HEK293T (cell line): ENCODE results near the gene SUSD3.

Source experiments
- ARNT ChIP-seq: fragments of 450-650 bp; IDR thresholded peaks from 2 replicates; pipeline ENCODE4 v1.6.1; 2017; ENCODE audit warnings: mild to moderate bottlenecking
- BHLHE40 ChIP-seq: fragments of 450-650 bp; IDR thresholded peaks from 2 replicates; pipeline ENCODE4 v1.6.1; 2016; ENCODE audit warnings: mild to moderate bottlenecking, moderate library complexity, borderline replicate concordance
- CTBP1 ChIP-seq: fragments of 450-650 bp; IDR thresholded peaks from 2 replicates; pipeline ENCODE4 v1.6.1; 2016; ENCODE audit warnings: borderline replicate concordance
- ELF4 ChIP-seq: fragments of 450-650 bp; IDR thresholded peaks from 2 replicates; pipeline ENCODE4 v1.6.1; 2017; ENCODE audit warnings: antibody characterized with exemption
- FOXA1 ChIP-seq: fragments of 450-650 bp; IDR thresholded peaks from 2 replicates; pipeline ENCODE4 v1.6.1; 2016; ENCODE audit warnings: mild to moderate bottlenecking
- FOXK2 ChIP-seq: fragments of 450-650 bp; IDR thresholded peaks from 2 replicates; pipeline ENCODE4 v1.6.1; 2016; ENCODE audit warnings: mild to moderate bottlenecking
- FOXM1 ChIP-seq: fragments of 450-650 bp; IDR thresholded peaks from 2 replicates; pipeline ENCODE4 v1.6.1; 2017; ENCODE audit warnings: mild to moderate bottlenecking, borderline replicate concordance
- HDGF ChIP-seq: fragments of 450-650 bp; IDR thresholded peaks from 2 replicates; pipeline ENCODE4 v1.6.1; 2017; ENCODE audit warnings: antibody characterized with exemption, borderline replicate concordance
- NFRKB ChIP-seq: fragments of 450-650 bp; IDR thresholded peaks from 2 replicates; pipeline ENCODE4 v1.6.1; 2016; ENCODE audit warnings: mild to moderate bottlenecking, moderate library complexity
- SP1 ChIP-seq: fragments of 450-650 bp; IDR thresholded peaks from 2 replicates; pipeline ENCODE4 v1.6.1; 2017
- SUZ12 ChIP-seq: fragments of 450-650 bp; IDR thresholded peaks from 2 replicates; pipeline ENCODE4 v1.6.1; 2016; ENCODE audit warnings: mild to moderate bottlenecking
- TARDBP ChIP-seq: fragments of 450-650 bp; IDR thresholded peaks from 2 replicates; pipeline ENCODE4 v1.6.1; 2016
- TF ChIP-seq, protein P1 (sequence below): fragments of 450-650 bp; IDR thresholded peaks from 2 replicates; pipeline ENCODE4 v1.6.1; 2016

DNA sequence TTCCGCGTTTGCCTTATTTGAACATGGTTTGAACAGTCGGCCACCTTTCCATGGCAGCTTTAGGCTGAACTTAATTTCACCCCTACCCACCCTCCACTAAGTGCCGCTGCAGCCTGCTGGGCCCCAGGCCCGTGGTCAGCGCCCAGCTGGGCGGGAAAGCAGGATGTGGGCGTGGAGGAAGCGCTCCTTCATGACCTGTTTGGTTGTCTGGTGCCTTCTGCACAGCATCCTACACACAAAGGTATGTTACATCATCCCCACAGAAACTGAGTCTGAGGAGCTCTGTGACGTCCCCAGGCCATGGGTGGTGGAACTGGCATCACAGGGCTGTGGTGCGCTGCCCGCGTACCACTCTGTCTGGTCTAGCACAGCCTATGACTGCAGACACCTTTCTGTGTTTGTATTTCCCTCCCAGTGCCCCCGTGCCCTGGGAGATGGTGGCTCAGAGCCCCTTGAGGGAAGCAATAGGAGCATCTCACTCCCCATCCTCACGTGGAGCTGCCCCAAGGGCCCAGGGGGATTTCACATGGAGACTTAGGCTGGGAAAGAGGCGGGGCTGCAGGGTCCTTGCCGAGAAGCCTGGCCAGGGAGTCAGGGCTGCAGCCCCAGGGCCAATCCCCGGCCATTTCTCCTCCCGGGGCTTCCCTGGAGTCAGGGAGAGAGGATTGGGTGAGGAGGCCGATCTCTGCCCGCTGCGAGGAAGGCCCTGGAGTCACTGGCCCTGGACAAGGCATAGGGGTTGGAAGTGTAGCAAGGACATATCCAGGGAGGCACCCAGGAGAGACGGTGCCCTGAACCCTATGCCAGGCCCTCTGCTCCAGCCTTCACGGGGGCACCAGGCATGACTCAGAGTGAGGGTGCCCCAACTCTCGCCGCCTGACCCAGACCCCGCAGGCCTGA, 37.5 kb upstream of the SUSD3 start:
- no peak for TF ChIP-seq BHLHE40
- TF ChIP-seq HDGF = no peak
- no peak for TF ChIP-seq SP1
- no peak for TF ChIP-seq ELF4
- TF ChIP-seq TARDBP = no peak
- TF ChIP-seq SUZ12 = no peak
- TF ChIP-seq ARNT = no peak
- TF ChIP-seq NFRKB = no peak
- TF ChIP-seq FOXM1 = no peak
- TF ChIP-seq, protein P1, sequence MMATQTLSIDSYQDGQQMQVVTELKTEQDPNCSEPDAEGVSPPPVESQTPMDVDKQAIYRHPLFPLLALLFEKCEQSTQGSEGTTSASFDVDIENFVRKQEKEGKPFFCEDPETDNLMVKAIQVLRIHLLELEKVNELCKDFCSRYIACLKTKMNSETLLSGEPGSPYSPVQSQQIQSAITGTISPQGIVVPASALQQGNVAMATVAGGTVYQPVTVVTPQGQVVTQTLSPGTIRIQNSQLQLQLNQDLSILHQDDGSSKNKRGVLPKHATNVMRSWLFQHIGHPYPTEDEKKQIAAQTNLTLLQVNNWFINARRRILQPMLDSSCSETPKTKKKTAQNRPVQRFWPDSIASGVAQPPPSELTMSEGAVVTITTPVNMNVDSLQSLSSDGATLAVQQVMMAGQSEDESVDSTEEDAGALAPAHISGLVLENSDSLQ = no peak
- no peak for TF ChIP-seq CTBP1
- no peak for TF ChIP-seq FOXK2
- TF ChIP-seq FOXA1 = no peak
